HG03175 (cell line): Measurements from ENCODE around the gene MYBL2.

Experiments
- ATAC-seq: cut with Tn5 transposase; IDR thresholded peaks from one replicate; pipeline ENCODE4 v1.9.1; 2021; ENCODE audit warnings: mild to moderate bottlenecking, moderate library complexity; ENCODE audit not compliant: unreplicated experiment

MYBL2 gene

GRCh38 chr20:43721429-43722152 is 54.7 kb downstream of the MYBL2 start:
- ATAC-seq: no peak

- ATAC-seq: no peak
These were observed 55.2 kb downstream of the MYBL2 start for GRCh38 chr20:43722153-43722505.

GRCh38 chr20:43723186-43723585 is 56.3 kb downstream of the MYBL2 start:
- no peak for ATAC-seq

GRCh38 chr20:43723735-43724134 is 56.8 kb downstream of the MYBL2 start:
- no peak for ATAC-seq

GRCh38 chr20:43724383-43724782 is 57.5 kb downstream of the MYBL2 start:
- no peak for ATAC-seq

- ATAC-seq: no peak
These were observed 58.8 kb downstream of the MYBL2 start for GRCh38 chr20:43725666-43726065.

GRCh38 chr20:43726333-43726732 is 59.4 kb downstream of the MYBL2 start:
- ATAC-seq: no peak

- no peak for ATAC-seq
These were observed 60.0 kb downstream of the MYBL2 start, which contains the start of gene GTSF1L for GRCh38 chr20:43726811-43727338. Gene GTSF1L, minus strand, starts transcription at chr20:43727002. Its CDS starts 308 bp downstream, at chr20:43726694.

- ATAC-seq: no peak
These were observed 61.2 kb downstream of the MYBL2 start for GRCh38 chr20:43727980-43728590.

- no peak for ATAC-seq
These were observed 61.9 kb downstream of the MYBL2 start for GRCh38 chr20:43728686-43729255.

- ATAC-seq: no peak
These were observed 64.6 kb downstream of the MYBL2 start for GRCh38 chr20:43731469-43731868.

- ATAC-seq: no peak
These were observed 65.0 kb downstream of the MYBL2 start for GRCh38 chr20:43731927-43732326.

- ATAC-seq: peak; percentile 89
These were observed 69.8 kb downstream of the MYBL2 start for GRCh38 chr20:43736588-43737158.

GRCh38 chr20:43737925-43738324 is 71.0 kb downstream of the MYBL2 start:
- ATAC-seq: no peak

GRCh38 chr20:43739148-43739749 is 72.3 kb downstream of the MYBL2 start:
- ATAC-seq: no peak

- no peak for ATAC-seq
These were observed 73.7 kb downstream of the MYBL2 start for GRCh38 chr20:43740642-43741041.

- no peak for ATAC-seq
These were observed 77.3 kb downstream of the MYBL2 start for GRCh38 chr20:43744151-43744611.

- no peak for ATAC-seq
These were observed 78.2 kb downstream of the MYBL2 start for GRCh38 chr20:43744966-43745730.

GRCh38 chr20:43746344-43747137 is 79.6 kb downstream of the MYBL2 start:
- ATAC-seq: no peak

- ATAC-seq: no peak
These were observed 81.4 kb downstream of the MYBL2 start for GRCh38 chr20:43748274-43748673.
